ENCODE measurements around the gene STXBP4. TPM values are rescaled to one million over a fixed set of nuclear protein-coding genes. Genes with fewer than 3 reads are reported as not detected.

The STXBP4 gene, protein sequence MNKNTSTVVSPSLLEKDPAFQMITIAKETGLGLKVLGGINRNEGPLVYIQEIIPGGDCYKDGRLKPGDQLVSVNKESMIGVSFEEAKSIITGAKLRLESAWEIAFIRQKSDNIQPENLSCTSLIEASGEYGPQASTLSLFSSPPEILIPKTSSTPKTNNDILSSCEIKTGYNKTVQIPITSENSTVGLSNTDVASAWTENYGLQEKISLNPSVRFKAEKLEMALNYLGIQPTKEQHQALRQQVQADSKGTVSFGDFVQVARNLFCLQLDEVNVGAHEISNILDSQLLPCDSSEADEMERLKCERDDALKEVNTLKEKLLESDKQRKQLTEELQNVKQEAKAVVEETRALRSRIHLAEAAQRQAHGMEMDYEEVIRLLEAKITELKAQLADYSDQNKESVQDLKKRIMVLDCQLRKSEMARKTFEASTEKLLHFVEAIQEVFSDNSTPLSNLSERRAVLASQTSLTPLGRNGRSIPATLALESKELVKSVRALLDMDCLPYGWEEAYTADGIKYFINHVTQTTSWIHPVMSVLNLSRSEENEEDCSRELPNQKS
- total RNA-seq = 10 to 100 TPM in 3 of 4 donors, 1 to 10 TPM in 1; 8.0 to 57.6 (median 18.8) TPM

DNA sequence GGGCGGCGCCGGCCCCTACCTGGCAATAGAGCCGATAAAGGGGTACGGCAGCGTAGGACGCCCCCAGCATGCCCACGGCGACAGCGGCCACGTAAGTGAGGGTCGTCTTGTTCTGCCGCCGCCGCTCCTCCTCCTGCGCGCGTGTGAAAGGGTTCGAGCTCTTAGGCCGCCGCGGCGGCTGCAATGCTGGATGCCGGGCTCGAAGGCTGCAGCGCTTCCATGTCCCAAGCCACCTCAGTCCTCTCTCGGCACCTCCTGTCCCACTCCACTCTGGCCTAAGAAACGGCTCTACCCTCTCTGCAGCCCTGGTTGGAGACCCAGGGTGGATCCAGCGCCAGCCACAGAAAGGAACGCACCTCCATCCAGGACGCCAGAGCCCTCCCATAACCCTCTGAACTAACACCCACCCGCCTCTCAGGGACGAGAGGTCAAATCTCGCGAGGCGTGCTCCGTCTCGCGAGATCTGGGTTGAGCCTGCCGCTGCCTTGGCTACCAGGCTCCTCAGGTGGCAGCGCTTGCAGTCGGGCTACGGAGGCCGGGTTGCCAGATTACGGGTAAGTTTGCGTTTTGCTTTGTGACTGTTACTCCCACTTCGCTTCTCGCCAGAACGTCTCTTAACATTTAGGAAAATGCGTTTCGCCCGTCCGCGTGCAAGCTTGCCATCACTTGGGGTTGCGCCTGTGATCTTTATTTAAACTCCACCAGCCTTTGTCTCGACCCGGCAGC is at the start of gene STXBP4, which contains the start of gene COX11:
Gene STXBP4 (plus strand): TSS at position 504 of the 726 bp plus-strand sequence. CDS start 17,455 bp downstream, outside the sequence.
Gene COX11 (minus strand): TSS at position 393 of the 726 bp plus-strand sequence. CDS start 8 bp downstream, at position 385.
- Histone ChIP-seq H3K4me1 (peaks cover 0 to 32% (median 2%) of the 10 kb centered on the region in 4 donors), H3K4me3 (peak within 1 kb of the TSS; percentile 65 to 89 (median 84)), H3K27me3 (no peaks in the 10 kb centered on the region), H3K36me3 (peaks cover 0 to 11% (median 0%) of the 10 kb centered on the region in 3 donors), H3K9me3 (no peaks in the 10 kb centered on the region), H3K27ac (peak within 1 kb of the TSS; percentile 68 to 88 (median 83))
- peak; percentile 95 to 98 (median 96) for DNase-seq
- TF ChIP-seq CTCF (IDR thresholded peaks at IDR 0.05) = peak in 2 of 6 experiments; percentile 48 to 51
- TF ChIP-seq POLR2A (IDR thresholded peaks at IDR 0.05) = peak; percentile 67 to 76

DNA sequence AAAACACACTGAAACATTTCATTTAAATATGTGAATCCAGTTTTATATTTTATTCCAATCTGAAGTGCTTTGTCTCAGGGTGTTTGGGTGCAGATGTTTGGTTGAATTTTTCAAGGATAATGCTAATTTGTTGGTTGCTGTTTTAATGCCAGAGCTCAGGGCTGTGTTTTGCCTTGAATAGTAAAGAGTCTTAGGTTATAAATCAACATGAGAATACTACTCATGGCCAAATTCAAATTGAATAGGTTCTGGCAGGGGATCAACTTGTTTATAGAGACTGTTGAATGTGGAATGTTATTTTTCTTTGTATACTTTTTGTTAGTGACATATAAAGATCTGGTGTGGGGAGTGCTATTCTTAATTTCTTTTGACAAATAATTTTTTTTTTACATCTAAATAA is 49.1 kb upstream of the STXBP4 start:
- Histone ChIP-seq H3K9me3 (no peaks in the 10 kb centered on the region), H3K4me1 (no peaks in the 10 kb centered on the region), H3K36me3 (peaks cover 0 to 42% (median 0%) of the 10 kb centered on the region in 3 donors), H3K27ac (no peak overlapping the region), H3K4me3 (no peak overlapping the region), H3K27me3 (no peaks in the 10 kb centered on the region)
- no peak for DNase-seq
- TF ChIP-seq POLR2A (IDR thresholded peaks at IDR 0.05) (no peak), CTCF (IDR thresholded peaks at IDR 0.05) (no peak)

DNA sequence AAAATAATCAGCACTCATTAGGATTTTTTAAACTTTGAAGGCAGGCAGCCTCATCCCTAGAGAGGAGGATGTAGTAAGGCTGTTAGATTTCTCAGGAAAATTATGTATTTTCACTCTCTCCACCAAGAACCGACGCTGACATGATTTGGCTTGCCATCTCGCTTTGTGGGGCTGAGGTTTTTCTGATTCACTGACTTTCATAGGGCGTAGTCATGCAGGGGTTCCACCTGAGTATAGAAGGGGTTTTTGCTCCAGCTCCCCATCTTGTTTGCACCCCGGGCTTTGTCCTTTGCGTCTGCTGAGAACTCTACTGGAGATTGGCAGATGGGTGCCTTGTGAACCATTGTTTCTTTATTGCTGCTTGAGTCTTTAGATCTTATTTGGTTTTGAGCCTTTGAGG is 47.7 kb upstream of the STXBP4 start:
- no peaks in the 10 kb centered on the region for H3K9me3 ChIP-seq
- no peaks in the 10 kb centered on the region for H3K4me1 ChIP-seq
- peaks cover 0 to 28% (median 0%) of the 10 kb centered on the region in 3 donors for H3K36me3 ChIP-seq
- no peak overlapping the region for H3K27ac ChIP-seq
- no peaks in the 10 kb centered on the region for H3K27me3 ChIP-seq
- H3K4me3 ChIP-seq = no peak overlapping the region
- TF ChIP-seq CTCF (IDR thresholded peaks at IDR 0.05) (no peak), POLR2A (IDR thresholded peaks at IDR 0.05) (no peak)
- DNase-seq = no peak

DNA sequence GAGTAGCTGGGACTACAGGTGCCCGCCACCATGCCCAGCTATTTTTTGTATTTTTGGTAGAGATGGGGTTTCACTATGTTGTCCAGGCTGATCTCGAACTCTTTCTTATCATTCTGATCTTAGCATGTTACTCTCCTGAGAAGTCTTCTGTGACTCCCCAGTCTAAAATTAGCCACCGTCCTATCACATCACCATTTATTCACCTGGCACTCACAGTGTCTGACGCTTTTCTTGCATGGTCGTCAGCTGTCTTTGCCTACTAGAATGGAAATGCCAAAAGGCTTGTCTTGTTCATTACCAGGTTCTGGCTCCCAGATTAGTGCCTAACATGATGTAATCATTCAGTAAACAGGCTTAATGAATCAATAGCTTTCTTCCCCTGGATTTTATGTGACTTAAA is 44.2 kb upstream of the STXBP4 start:
- TF ChIP-seq CTCF (IDR thresholded peaks at IDR 0.05) (no peak), POLR2A (IDR thresholded peaks at IDR 0.05) (no peak)
- DNase-seq = no peak
- Histone ChIP-seq H3K27ac (no peak overlapping the region), H3K36me3 (peaks cover 0 to 6% (median 0%) of the 10 kb centered on the region in 3 donors), H3K4me3 (no peak overlapping the region), H3K4me1 (peaks cover 0 to 7% (median 0%) of the 10 kb centered on the region in 4 donors), H3K9me3 (no peaks in the 10 kb centered on the region), H3K27me3 (no peaks in the 10 kb centered on the region)

DNA sequence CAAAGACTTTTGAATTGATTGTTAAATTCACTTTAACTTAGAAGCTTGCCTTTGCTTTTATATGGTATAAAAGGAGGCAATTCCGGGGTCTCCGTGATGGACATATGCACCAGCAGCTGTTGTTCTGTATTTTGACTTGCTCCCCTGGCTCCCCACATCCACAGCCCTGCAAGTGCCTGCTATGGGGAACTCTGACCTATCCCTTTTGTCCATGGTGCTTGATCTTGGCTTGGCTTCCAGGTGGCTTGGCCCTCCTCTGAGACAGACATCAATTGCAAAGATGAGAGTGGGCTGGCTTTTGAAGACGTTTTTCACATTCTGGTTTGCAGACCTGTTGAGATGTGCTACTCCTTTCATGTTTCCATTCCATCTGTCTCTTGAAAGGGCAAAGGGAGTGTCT is 41.0 kb upstream of the STXBP4 start:
- H3K4me1 ChIP-seq = peaks cover 0 to 11% (median 0%) of the 10 kb centered on the region in 4 donors
- no peak for TF ChIP-seq POLR2A (IDR thresholded peaks at IDR 0.05)
- no peak for TF ChIP-seq CTCF (IDR thresholded peaks at IDR 0.05)
- H3K27ac ChIP-seq = no peak overlapping the region
- H3K36me3 ChIP-seq = peaks cover 0 to 20% (median 0%) of the 10 kb centered on the region in 3 donors
- no peak for DNase-seq
- no peaks in the 10 kb centered on the region for H3K9me3 ChIP-seq
- H3K4me3 ChIP-seq = no peak overlapping the region
- no peaks in the 10 kb centered on the region for H3K27me3 ChIP-seq
